HG03460 (cell line): ENCODE data around the gene N4BP2L2.
"Not testable (repeated sequence)": the region's sequence is repeated elsewhere in the genome, so short reads cannot be mapped to it uniquely, and the experiment has no call there.

Experiments used
- ATAC-seq: cut with Tn5 transposase; IDR thresholded peaks from one replicate; pipeline ENCODE4 v1.9.1; 2021; ENCODE audit not compliant: unreplicated experiment

The N4BP2L2 gene

GRCh38 chr13:32538621-32539246, at the start of gene N4BP2L2:
N4BP2L2 (minus strand) TSS chr13:32538795; CDS start chr13:32537027, 1,768 bp downstream.
- ATAC-seq, result peak; percentile 95

GRCh38 chr13:32587811-32588170, 49.2 kb upstream of the N4BP2L2 start:
- ATAC-seq, result no peak

GRCh38 chr13:32587011-32587810, 48.6 kb upstream of the N4BP2L2 start:
- ATAC-seq, result peak; percentile 34

GRCh38 chr13:32586080-32586900, 47.7 kb upstream of the N4BP2L2 start, which contains the start of gene PDS5B:
PDS5B (plus strand) TSS chr13:32586452; CDS start chr13:32648773, 62,321 bp downstream.
- ATAC-seq, result peak; percentile 79

GRCh38 chr13:32585550-32586079, 47.0 kb upstream of the N4BP2L2 start:
- ATAC-seq, result no peak

GRCh38 chr13:32582991-32583390, 44.4 kb upstream of the N4BP2L2 start:
- ATAC-seq, result no peak

GRCh38 chr13:32582281-32582680, 43.7 kb upstream of the N4BP2L2 start:
- no peak for ATAC-seq

GRCh38 chr13:32581177-32581786, 42.7 kb upstream of the N4BP2L2 start:
- no peak for ATAC-seq

- ATAC-seq, result no peak
Measured at GRCh38 chr13:32577032-32577431, 38.4 kb upstream of the N4BP2L2 start.

GRCh38 chr13:32575687-32576086, 37.1 kb upstream of the N4BP2L2 start:
- ATAC-seq, result not testable (repeated sequence)

- ATAC-seq, result not testable (repeated sequence)
Measured at GRCh38 chr13:32560842-32561241, 22.2 kb upstream of the N4BP2L2 start.

- ATAC-seq, result no peak
Measured at GRCh38 chr13:32555613-32556012, 17.0 kb upstream of the N4BP2L2 start.

GRCh38 chr13:32553720-32554119, 15.1 kb upstream of the N4BP2L2 start:
- ATAC-seq, result no peak

- ATAC-seq, result no peak
Measured at GRCh38 chr13:32549788-32550187, 11.2 kb upstream of the N4BP2L2 start.

- ATAC-seq, result no peak
Measured at GRCh38 chr13:32548837-32549236, 10.2 kb upstream of the N4BP2L2 start.

GRCh38 chr13:32545083-32545482, 6.5 kb upstream of the N4BP2L2 start:
- no peak for ATAC-seq

- no peak for ATAC-seq
Measured at GRCh38 chr13:32542221-32542620, 3.6 kb upstream of the N4BP2L2 start.

- peak; percentile 80 for ATAC-seq
Measured at GRCh38 chr13:32538143-32538620, 413 bp downstream of the N4BP2L2 start.

GRCh38 chr13:32537580-32538142, 934 bp downstream of the N4BP2L2 start:
- ATAC-seq, result no peak

GRCh38 chr13:32535748-32536147, 2.8 kb downstream of the N4BP2L2 start:
- ATAC-seq, result no peak
